ENCODE results near the gene RMRP. TPM values are rescaled to one million over a fixed set of nuclear protein-coding genes. Genes with fewer than 3 reads are reported as not detected.

Gene RMRP
- total RNA-seq, 1 donor from 2014 or later, result 18,328 TPM

- TF ChIP-seq CTCF (conservative IDR thresholded peaks at IDR 0.05), result no peak
- Mint-ChIP-seq H3K4me1 (ENCODE audit: unreplicated experiment) (no peaks in the 10 kb centered on the region), H3K27me3 (peaks cover 51% of the 10 kb centered on the region), H3K27ac (no peak overlapping the region), H3K36me3 (no peaks in the 10 kb centered on the region), H3K9me3 (no peaks in the 10 kb centered on the region), H3K4me3 (no peak overlapping the region)
- DNase-seq (ENCODE audit: extremely low spot score, unreplicated experiment), result no peak
Observed at GRCh38 chr9:35619800-35620158, 38.0 kb downstream of the RMRP start.

- Mint-ChIP-seq H3K9me3 (no peaks in the 10 kb centered on the region), H3K4me3 (no peak overlapping the region), H3K36me3 (no peaks in the 10 kb centered on the region), H3K4me1 (ENCODE audit: unreplicated experiment) (no peaks in the 10 kb centered on the region), H3K27ac (no peak overlapping the region), H3K27me3 (peaks cover 57% of the 10 kb centered on the region)
- DNase-seq (ENCODE audit: extremely low spot score, unreplicated experiment), result no peak
- TF ChIP-seq CTCF (conservative IDR thresholded peaks at IDR 0.05), result no peak
Observed at GRCh38 chr9:35618854-35619799, 38.7 kb downstream of the RMRP start.

GRCh38 chr9:35618325-35618727 is 39.5 kb downstream of the RMRP start, which contains the start of gene CD72:
CD72 (minus strand) TSS chr9:35618413; CDS start chr9:35618303, 110 bp downstream.
- Mint-ChIP-seq H3K4me3 (peak within 1 kb of the TSS; percentile 83), H3K27me3 (peaks cover 65% of the 10 kb centered on the region), H3K9me3 (no peaks in the 10 kb centered on the region), H3K4me1 (ENCODE audit: unreplicated experiment) (no peaks in the 10 kb centered on the region), H3K36me3 (no peaks in the 10 kb centered on the region), H3K27ac (peak within 1 kb of the TSS; percentile 65)
- no peak for DNase-seq (ENCODE audit: extremely low spot score, unreplicated experiment)
- no peak for TF ChIP-seq CTCF (conservative IDR thresholded peaks at IDR 0.05)

- peak overlapping the region; percentile 83 for H3K4me3 Mint-ChIP-seq
- H3K27me3 Mint-ChIP-seq, result peaks cover 73% of the 10 kb centered on the region
- DNase-seq (ENCODE audit: extremely low spot score, unreplicated experiment), result no peak
- H3K4me1 Mint-ChIP-seq (ENCODE audit: unreplicated experiment), result no peaks in the 10 kb centered on the region
- TF ChIP-seq CTCF (conservative IDR thresholded peaks at IDR 0.05), result no peak
- H3K9me3 Mint-ChIP-seq, result no peaks in the 10 kb centered on the region
- H3K27ac Mint-ChIP-seq, result peak overlapping the region; percentile 65
- H3K36me3 Mint-ChIP-seq, result no peaks in the 10 kb centered on the region
Observed at GRCh38 chr9:35617548-35617947, 40.3 kb downstream of the RMRP start.

GRCh38 chr9:35616681-35617459 is 40.9 kb downstream of the RMRP start:
- peak overlapping the region; percentile 83 for H3K4me3 Mint-ChIP-seq
- H3K4me1 Mint-ChIP-seq (ENCODE audit: unreplicated experiment), result no peaks in the 10 kb centered on the region
- no peak for DNase-seq (ENCODE audit: extremely low spot score, unreplicated experiment)
- H3K27me3 Mint-ChIP-seq, result peaks cover 76% of the 10 kb centered on the region
- peak overlapping the region; percentile 65 for H3K27ac Mint-ChIP-seq
- H3K36me3 Mint-ChIP-seq, result no peaks in the 10 kb centered on the region
- no peaks in the 10 kb centered on the region for H3K9me3 Mint-ChIP-seq
- no peak for TF ChIP-seq CTCF (conservative IDR thresholded peaks at IDR 0.05)

All from type B pancreatic cell (in vitro differentiated cells).